GM21723 (cell line): ENCODE measurements around the gene CHST15.
"Not testable (repeated sequence)": the region's sequence is repeated elsewhere in the genome, so short reads cannot be mapped to it uniquely, and the experiment has no call there.

Experiments
- ATAC-seq: cut with Tn5 transposase; IDR thresholded peaks from one replicate; pipeline ENCODE4 v1.9.1; 2021; ENCODE audit warnings: mild to moderate bottlenecking, moderate library complexity; ENCODE audit not compliant: unreplicated experiment

CHST15 gene

DNA sequence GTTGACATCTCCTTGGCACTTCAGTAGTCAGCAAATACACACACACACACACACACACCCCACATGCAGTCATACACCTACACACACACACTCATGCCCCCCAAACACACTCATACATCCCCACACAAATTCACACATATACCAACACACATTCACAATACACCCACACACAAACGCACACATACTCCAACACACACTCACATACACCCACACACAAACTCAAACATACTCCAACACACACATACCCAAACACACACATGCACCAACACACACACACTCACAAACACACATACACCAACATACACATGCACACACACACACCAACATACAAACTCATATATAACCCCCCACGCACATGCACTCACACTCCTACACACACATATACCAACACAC is 31.4 kb upstream of the CHST15 start:
- ATAC-seq, result no peak

DNA sequence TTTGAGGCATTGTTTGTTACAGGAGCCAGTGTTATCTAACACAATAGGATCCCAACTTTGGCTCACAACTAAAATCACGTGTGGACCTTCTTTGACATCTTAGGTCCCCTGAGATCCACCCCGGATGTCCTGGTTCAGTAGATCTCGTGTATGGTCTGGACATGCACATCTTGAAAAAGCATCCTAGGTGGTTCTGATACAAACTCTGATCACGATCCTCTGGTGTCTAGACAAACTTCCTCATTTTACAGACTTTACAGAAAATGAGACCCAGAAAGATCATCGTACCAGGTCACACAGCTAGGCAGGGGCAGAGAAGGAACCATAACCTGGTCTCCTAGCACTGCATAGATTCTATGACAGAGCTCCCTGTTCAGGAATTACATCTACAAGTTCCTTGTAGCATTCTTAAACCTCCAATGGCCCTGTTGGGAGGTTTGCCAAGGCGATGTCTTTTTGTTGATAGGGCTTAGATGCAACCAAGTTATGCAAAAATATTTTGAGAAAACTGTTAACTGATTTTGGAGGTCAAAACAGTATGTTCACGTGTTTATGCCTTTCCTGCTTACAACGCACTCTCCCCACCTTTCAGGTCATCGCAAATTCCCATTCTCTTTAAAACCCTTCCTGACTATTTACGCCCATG is 30.8 kb upstream of the CHST15 start:
- no peak for ATAC-seq

DNA sequence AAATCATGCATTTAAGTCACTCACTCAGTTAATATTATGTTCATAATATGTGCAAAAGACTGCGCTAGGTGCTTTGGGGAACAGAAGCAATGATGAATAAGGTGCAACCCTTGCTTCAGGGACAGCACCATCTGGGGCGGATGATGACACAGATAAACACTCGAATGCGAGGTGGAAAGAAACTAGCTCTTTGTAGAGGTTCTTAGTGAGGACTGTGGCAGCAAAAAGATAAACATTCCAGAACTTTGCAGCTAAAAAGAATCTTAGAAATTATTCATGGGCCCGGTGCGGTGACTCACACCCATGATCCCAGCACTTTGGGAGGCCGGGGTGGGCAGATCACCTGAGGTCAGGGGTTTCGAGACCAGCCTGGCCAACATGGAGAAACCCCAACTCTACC is 29.8 kb upstream of the CHST15 start:
- no peak for ATAC-seq

DNA sequence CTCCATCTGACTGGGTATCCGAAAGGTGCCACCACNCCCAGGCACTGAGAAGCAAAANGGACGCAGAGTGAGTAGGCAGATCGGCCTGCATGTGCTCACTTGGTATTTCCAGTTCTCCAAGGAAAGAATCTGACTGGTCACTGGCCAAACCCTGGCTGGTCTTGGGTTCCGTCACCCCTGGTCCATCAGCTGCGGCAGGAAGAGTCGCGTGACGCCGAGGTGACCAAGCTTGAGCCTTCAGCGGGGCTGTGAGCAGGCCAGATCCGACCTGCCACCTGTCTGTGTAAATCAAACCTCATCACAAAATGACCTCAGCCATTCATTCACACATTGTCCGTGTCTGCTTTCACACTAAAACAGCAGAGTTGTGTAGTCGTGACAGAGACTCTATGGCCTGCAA is 28.8 kb upstream of the CHST15 start:
- no peak for ATAC-seq

DNA sequence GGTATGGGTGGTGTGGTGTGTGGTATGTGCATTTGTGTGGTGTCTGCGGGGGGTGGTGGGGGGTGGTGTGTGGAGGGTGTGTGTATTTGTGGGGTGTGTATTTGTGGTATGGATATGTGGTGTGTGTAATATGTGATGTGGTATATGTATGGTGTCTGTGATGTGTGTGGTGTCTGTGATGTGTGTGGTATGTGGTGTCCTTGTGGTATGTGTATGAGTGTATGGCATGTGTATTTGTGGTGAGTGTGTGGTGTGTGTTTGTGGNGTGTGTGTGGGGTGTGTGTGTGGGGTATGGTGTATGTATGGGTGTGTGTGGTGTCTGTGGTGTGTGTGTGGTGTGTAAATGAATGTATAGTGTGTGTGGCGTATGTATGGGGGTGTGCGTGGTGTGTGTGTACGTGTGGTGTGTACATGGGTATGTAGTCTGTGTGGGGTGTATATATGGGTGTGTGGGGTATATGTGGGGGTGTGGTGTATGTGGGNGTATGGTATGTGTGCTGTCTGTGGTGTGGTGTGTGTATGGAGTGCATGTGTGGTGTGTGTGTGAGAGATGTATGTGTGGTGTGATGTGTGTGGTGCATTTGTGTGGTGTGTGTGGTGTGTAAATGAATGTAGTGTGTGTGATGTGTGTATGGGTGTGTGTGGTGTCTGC is 27.1 kb upstream of the CHST15 start:
- ATAC-seq, result no peak

DNA sequence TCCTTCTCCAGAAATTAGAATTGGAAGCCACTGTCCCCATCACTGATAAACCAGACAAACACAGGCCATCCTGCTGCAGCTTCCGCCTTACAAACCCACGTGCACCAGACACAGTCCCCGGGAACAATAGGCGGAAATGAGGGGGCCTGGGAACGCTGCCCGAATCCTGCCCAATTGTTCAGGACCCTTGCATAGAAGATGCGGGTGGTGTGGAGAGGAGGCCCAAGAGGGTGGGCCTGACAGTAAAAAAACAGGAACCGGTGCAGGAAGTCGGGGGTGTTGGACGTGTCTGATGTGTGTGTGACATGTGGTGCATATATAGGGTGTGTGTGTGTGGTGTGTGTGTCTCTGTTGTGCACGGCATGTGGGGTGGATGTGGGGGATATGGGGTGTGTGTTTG is 26.5 kb upstream of the CHST15 start:
- ATAC-seq, result no peak

DNA sequence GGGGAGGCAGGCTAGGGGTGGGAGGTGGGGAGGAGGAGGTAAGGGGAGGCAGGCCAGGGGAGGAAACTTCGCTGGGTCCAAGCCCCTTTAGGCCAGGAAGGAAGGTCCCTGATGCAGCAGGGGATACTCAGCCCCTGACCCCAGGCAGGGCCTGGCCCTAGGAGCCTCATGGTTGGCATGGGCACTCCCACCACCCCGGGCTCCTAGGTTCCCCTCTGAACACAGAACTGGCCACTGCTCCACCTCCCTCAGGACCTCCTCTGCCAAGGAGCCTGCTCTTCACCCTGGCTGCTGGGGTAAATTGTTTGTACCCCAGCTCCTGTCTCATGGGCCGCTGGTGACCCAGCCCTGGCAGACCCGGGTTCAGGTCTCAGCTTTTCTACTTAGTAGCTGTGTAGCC is 25.8 kb upstream of the CHST15 start:
- no peak for ATAC-seq

DNA sequence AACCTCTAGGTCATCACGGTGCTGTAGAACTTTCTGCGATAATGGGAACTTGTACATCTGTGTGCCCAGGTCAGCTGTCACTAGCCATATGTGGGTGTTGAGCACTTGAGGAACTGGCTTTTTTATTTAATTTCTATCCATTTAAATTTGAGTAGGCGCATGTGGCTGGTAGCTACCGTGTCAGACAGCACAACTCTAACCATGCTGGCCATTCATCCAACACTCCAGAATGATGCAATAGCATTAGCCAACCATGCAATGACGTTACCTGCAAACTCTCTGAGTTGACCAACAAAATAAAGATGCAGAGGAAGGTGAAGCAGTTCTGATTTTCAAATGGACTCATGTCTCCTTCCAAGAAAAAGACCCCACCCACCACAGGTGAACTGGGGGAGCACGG is 24.4 kb upstream of the CHST15 start:
- ATAC-seq, result no peak

DNA sequence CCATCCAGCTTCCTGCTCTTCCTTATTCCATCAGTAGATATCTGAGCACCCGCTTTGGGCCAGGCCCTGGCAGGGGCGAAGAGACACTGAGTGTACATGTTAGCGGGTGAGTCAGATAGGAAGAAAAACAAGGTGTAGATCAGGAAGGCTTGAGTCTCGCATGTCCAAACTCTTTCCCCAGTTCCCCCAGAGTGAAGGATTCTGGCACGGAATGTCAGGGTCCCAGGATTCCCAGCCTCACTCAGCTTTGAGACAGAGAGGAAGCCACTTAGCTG is 24.1 kb upstream of the CHST15 start:
- no peak for ATAC-seq

DNA sequence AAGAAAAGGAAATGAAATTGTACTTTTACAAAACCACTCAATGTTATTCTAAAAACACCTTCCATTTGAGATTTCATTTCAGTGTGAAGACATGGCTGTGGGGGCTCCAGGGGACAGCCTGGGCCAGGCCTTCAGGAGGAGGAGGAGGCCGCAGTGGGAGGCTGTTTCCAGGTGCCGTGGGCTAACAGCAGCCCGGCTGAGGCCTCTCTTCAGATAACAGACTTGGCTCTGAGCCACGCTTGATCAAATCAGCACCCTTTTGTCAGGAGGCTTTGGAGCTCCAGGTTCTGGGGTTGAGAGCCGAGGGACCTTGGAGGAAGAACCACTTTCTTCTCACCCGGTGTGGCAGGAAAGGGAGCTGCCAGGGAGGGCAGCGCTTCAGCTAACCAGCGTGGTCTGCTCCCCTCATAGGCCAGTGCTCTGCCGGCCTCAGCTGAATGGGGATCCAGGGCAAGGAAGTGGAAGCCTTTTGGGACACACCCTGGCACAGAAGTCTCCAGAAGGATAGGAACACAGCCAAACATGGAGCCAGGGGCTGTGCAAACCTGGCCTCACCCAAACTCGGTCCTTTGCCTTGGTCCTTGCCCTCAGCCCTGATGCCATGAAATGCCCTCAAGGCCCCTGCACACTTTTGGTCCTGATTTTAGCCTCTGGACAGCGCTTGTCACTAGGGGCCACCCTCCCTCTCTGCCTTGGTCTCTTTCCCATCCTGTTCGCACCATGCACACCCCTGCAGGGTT is 23.5 kb upstream of the CHST15 start:
- no peak for ATAC-seq

DNA sequence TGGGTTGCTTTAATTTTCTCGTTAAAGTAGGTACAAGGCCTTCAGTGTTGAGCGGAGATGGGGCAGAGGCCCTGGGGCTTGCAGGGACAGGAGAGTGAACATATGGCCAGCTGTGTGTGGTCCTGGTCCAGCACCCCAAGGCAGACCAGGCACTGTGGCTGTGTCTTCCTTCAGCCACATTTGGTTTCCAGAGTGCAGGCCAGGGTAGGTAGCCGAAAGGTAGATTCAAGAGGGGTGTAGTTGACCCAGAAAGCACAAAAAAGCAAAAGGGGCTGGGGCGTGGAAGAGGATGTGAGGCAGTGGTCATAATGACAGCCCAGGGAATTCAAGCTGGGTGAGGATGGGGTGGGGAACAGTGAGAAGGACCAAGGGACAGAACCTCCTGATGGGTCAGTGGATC is 21.3 kb upstream of the CHST15 start:
- ATAC-seq, result no peak

DNA sequence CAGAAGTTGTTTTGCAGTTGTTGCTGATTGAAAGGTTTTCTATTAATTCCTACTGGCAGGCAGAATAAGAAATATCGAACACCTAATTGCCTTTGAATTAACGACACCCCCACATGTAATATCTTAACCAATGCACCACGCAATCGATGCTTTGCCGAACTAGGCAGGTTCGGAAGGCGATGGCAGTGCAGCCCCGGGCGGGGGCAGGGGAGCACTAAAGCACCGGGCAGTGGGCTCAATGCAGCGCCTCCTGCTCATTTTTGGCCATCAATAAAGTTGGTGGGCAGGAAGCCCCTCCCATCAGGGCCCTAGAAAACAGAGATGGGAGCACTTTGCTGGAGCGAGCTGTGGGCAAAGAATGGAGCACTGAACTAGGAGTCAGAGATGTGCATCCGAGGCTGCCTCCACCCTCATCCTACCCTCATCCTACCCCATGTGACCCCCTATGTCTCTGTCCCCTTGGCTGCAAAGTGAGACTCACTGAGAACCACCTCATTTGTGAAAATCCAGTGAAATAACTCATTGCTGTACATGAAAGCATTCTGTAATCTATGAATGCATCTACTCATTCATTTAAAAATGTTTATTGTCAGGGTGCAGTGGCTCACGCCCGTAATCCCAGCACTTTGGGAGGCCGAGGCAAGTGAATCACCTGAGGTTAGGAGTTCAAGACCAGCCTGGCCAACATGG is 19.6 kb upstream of the CHST15 start:
- ATAC-seq, result no peak

DNA sequence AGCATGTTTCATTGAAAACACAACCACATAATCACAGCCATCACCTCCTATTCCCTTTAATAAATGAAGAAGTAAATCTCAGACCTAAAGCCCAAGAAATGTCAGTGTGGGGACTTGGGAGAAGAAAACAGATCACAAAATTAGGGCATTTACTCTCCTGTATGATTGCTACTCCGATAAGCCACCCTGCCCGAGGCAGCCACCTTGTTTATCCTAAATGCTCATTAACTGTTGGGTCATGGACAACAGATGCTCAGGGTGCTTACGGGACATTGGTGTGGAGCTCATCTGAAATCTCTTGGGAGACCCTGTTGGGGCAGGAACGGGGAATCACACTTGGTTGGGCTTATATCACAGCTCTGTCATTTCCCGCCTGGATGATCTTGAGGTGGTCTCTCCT is 17.5 kb upstream of the CHST15 start:
- ATAC-seq, result no peak

DNA sequence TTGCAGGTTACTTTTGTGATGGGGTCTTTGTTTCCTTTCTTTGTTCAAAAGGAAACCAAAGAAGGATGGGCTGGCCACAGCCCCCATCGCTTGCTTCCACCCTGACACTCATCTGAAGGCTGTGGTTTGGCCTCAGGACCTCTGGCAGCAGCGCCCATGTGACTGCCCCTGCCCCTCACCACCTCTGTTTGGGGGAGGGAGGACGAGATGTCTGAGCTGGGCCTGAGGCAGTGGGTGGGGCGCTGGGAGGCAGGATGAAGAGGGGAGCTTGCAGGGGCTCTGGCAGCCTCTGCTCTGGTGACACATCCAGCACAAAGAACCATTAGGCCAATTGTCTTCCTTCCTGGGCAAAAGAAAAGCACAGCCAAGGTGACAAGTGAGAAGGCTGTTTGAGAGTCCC is 15.9 kb upstream of the CHST15 start:
- ATAC-seq, result no peak

DNA sequence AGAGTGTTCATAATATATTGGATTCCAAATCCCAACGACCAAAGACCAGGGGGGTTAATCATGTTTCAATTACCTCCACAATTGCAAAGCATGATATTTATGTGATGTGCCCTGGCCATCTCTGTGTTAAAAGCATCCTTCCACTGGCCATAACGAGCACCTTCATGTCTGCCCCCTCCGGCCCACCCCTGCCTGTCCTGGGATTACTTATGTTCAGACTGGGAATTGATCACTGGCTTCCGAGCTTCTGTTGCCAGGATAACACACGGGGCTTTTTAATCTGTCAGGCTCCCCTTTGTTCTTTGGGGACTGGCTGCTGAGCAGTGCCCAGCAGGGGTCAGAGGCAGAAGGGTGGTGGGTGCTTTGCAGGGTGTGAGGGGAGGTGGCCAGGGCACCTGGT is 13.7 kb upstream of the CHST15 start:
- no peak for ATAC-seq

DNA sequence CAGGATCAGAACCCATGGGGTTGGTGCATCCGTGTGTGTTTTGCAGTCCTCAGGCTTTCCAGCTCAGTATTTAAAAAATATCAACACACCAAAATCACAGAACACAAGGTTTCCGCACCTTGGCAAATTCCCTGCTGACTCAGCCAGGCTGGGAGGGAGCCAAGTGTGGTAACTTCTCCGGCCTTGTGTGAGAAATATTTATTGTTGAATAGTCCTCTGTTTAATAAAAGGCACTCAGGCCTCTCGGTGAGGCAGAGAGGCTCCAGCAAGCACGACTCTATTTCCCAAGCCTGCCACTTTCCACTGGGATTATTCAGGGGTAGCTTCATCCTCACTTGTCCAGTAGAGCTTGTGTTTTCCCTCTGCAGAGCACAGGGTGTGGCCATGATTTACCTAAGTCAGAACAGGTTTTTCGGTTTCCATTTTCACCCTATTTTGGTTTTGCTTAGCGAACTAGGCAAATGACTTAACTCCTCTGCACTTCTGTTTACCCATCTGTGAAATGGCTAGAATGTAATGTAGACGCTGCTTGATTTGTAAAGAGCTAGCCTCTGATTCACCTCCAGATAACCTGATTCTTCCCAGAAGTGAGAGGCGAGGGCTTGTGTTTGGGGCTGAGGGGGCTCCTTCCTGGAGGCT is 13.0 kb upstream of the CHST15 start:
- ATAC-seq, result peak; percentile 95

DNA sequence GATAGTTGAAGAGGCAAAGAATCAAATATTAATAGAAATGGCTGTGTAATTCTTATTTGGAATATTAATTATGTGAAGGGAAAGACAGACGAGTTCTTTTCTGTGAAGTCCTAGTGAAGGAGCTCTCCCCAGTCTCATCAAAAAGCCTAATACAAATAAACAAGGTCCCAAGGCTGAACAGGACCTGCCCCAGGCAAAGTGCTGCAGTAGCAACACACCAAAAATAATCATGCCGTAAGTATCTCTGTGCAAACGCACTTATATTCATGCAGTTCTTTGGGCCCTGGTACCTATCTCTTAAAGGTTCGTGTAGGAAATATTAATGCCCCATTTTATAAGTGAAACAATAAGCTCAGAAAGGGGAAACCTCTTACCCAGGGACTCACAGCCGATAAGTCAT is 12.2 kb upstream of the CHST15 start:
- no peak for ATAC-seq

DNA sequence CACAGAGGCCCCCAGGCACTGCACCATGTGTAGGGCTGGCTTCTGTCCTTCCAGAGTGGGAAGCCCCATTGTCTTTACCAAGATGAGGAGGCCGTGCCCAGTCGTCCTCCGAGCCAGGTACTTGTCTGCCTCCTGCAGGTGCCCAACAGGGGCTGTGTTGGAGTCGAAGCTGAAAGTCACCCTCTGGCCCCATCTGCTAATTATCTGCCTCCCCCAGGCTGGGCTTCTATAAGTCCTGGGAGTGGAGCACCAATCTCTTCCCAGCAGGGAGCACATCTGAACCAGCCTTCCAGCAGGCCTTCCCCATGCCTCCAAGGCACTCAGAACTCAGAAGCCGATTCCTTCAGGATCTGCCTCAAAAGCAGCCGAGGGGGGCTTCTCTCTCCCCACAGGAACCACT is 11.6 kb upstream of the CHST15 start:
- ATAC-seq, result no peak

DNA sequence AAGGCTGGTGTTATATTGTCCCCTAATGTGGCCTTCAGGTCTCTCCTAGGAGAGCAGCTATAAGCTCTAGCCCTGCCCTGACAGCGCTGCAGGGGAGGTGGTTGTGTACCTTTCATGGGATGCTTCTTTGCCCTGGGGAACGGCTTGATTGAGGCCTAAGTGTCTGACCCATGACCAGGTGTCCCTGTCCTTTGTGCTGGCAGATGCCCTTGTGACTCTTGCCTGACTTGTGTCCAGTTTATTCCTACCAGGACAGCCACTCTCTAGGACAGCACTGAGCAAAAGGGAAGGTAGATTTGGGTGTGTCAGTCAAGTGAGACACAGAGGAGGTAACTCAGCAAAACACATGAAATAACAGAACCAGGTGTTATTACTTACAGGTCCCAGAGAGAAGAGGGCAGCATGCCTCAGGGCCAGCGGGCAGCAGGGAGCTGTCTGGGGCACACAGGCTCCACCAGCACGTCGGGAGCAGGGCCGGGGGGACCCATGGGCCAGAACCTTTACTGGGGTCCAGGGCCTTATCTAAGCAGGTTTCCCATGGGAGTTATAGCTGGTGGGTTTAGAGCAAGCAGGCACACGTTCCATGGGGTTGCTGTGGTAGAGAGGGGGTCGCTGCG is 10.7 kb upstream of the CHST15 start:
- no peak for ATAC-seq

DNA sequence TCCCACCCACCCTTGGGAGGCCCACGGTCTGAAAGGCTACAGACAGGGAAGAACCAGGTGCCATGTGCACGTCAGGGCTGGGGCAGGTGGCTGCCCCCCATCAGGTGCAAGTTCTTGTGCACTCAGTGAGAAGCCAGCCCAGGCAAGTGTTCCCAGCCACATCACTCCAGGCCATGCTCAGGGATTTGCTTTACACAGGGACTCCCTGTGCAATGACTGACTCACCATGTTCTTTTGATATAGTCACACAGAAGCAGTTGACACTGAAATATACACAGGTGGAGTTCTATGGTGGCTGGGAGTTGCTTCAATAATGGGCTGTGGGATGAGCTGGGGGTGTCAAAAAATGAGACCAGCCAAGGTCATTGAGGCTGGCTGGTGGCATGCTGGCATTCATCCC is 8.0 kb upstream of the CHST15 start:
- ATAC-seq, result no peak

DNA sequence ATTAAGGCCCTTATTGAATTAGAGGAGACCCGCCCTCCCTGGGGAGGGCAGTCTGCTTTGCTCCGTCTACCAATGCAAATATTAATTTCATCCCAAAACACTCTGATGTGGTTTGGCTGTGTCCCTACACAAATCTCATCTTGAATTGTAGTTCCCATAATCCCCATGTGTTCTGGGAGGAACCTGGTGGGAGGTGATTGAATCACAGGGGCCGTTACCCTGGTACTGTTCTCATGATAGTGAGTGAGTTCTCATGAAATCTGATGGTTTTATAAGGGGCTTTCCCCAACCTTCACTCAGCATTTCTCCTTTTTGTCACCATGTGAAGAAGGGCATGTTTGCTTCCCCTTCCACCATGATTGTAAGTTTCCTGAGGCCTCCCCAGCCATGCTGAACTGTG is 7.3 kb upstream of the CHST15 start:
- not testable (repeated sequence) for ATAC-seq
